Measurements from ENCODE around the gene JDP2.

The JDP2 gene

DNA sequence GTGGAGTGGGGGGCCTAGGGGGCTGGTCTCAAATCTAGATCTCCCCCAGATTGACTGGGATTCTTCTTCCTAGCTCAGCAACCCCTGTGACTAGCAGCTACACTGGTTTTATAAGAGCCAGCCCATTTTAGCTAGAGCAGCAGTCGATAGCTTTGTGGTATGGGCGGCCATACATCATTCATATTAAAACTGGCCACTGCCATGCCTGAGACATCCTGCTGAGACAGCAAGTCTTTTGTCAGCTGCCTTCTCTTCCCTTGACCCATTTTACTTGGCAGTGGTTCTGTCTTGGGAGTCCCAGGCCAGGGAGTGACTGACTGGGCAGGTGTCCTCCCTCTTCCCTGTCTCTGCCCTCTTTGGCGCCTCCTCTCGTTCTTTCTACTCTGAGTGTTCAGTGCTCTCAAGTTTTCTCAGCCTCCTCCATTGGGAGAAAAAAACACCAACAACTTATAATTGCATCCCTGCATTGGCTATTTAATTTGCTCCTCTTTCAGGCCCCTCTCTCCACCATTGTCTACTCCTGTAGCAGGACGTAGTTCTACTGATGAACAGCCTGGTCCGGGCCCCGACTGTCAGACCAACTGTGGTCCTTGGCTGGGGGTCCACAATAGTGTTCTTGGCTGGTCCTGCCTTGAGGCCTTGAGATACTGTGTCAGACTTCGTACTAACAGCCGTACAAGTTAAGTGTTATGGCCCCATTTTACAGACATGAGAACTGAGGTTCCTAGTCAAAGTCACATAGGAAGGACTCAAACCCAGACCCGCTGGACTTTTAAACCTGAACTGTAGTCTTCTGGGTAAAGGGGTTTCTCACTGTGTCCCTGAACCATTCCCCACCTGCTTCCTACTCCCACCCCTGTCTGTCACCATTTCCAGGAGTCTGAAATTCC lies 18.3 kb upstream of the JDP2 start:
- Histone ChIP-seq H3K4me3 (ENCODE audit: low read depth, low read length) (no peak overlapping the region), H3K27ac (ENCODE audit: low read depth, low read length) (no peak overlapping the region), H3K36me3 (ENCODE audit: control insufficient read depth, insufficient read depth, low read length) (no peaks in the 10 kb centered on the region), H3K9ac (ENCODE audit: low read depth, low read length) (no peak overlapping the region), H3K9me3 (ENCODE audit: control insufficient read depth, insufficient read depth, low read length) (no peaks in the 10 kb centered on the region), H3K4me1 (ENCODE audit: control insufficient read depth, insufficient read depth, low read length) (peaks cover 15% of the 10 kb centered on the region), H3K27me3 (ENCODE audit: control insufficient read depth, insufficient read depth, low read length) (no peaks in the 10 kb centered on the region)

DNA sequence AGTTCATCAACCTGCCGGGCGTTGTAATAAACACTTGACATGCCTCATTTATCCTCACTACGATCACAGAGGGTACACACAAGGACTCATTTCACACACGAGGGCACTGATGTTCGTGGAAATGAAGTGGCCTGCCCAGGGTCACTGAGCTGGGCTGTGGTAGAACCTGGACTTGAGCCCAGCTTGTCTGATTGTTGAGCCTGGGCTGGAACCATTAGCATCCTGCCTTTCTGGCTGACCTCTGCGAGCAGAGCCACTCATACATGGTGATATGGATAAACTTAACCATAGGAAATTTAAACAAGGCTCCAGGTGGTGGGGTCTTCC lies 16.6 kb upstream of the JDP2 start:
- H3K27ac ChIP-seq (ENCODE audit: low read depth, low read length): no peak overlapping the region

GRCh38 chr14:75413013-75413412 lies 14.8 kb upstream of the JDP2 start:
- Histone ChIP-seq H3K27me3 (ENCODE audit: control insufficient read depth, insufficient read depth, low read length) (no peaks in the 10 kb centered on the region), H3K36me3 (ENCODE audit: control insufficient read depth, insufficient read depth, low read length) (no peaks in the 10 kb centered on the region), H3K4me3 (ENCODE audit: low read depth, low read length) (no peak overlapping the region), H3K9ac (ENCODE audit: low read depth, low read length) (no peak overlapping the region), H3K4me1 (ENCODE audit: control insufficient read depth, insufficient read depth, low read length) (peaks cover 15% of the 10 kb centered on the region), H3K9me3 (ENCODE audit: control insufficient read depth, insufficient read depth, low read length) (no peaks in the 10 kb centered on the region), H3K27ac (ENCODE audit: low read depth, low read length) (no peak overlapping the region)

More for the DNA sequence above, 16.6 kb upstream of the JDP2 start:
- Histone ChIP-seq H3K4me3 (ENCODE audit: low read depth, low read length) (no peak overlapping the region), H3K27me3 (ENCODE audit: control insufficient read depth, insufficient read depth, low read length) (no peaks in the 10 kb centered on the region), H3K9me3 (ENCODE audit: control insufficient read depth, insufficient read depth, low read length) (no peaks in the 10 kb centered on the region), H3K36me3 (ENCODE audit: control insufficient read depth, insufficient read depth, low read length) (no peaks in the 10 kb centered on the region), H3K9ac (ENCODE audit: low read depth, low read length) (no peak overlapping the region), H3K4me1 (ENCODE audit: control insufficient read depth, insufficient read depth, low read length) (peaks cover 15% of the 10 kb centered on the region)

- H3K27ac ChIP-seq (ENCODE audit: low read depth, low read length): no peak overlapping the region
- peaks cover 14% of the 10 kb centered on the region for H3K4me1 ChIP-seq (ENCODE audit: control insufficient read depth, insufficient read depth, low read length)
- H3K36me3 ChIP-seq (ENCODE audit: control insufficient read depth, insufficient read depth, low read length): no peaks in the 10 kb centered on the region
- H3K27me3 ChIP-seq (ENCODE audit: control insufficient read depth, insufficient read depth, low read length): no peaks in the 10 kb centered on the region
- H3K4me3 ChIP-seq (ENCODE audit: low read depth, low read length): no peak overlapping the region
- no peaks in the 10 kb centered on the region for H3K9me3 ChIP-seq (ENCODE audit: control insufficient read depth, insufficient read depth, low read length)
- no peak overlapping the region for H3K9ac ChIP-seq (ENCODE audit: low read depth, low read length)
Measured at GRCh38 chr14:75417674-75418073, 10.1 kb upstream of the JDP2 start.

GRCh38 chr14:75418850-75419768 lies 8.7 kb upstream of the JDP2 start:
- Histone ChIP-seq H3K36me3 (ENCODE audit: control insufficient read depth, insufficient read depth, low read length) (no peaks in the 10 kb centered on the region), H3K9ac (ENCODE audit: low read depth, low read length) (no peak overlapping the region), H3K9me3 (ENCODE audit: control insufficient read depth, insufficient read depth, low read length) (no peaks in the 10 kb centered on the region), H3K27me3 (ENCODE audit: control insufficient read depth, insufficient read depth, low read length) (no peaks in the 10 kb centered on the region), H3K4me1 (ENCODE audit: control insufficient read depth, insufficient read depth, low read length) (peaks cover 14% of the 10 kb centered on the region), H3K27ac (ENCODE audit: low read depth, low read length) (no peak overlapping the region), H3K4me3 (ENCODE audit: low read depth, low read length) (peak overlapping the region; percentile 52)

GRCh38 chr14:75422169-75422568 lies 5.7 kb upstream of the JDP2 start:
- Histone ChIP-seq H3K27me3 (ENCODE audit: control insufficient read depth, insufficient read depth, low read length) (peaks cover 17% of the 10 kb centered on the region), H3K27ac (ENCODE audit: low read depth, low read length) (no peak overlapping the region), H3K9me3 (ENCODE audit: control insufficient read depth, insufficient read depth, low read length) (0 out of 2 replicates have a peak, but pooled peaks cover 3% of the 10 kb centered on the region), H3K36me3 (ENCODE audit: control insufficient read depth, insufficient read depth, low read length) (no peaks in the 10 kb centered on the region), H3K4me1 (ENCODE audit: control insufficient read depth, insufficient read depth, low read length) (peaks cover 27% of the 10 kb centered on the region), H3K9ac (ENCODE audit: low read depth, low read length) (no peak overlapping the region), H3K4me3 (ENCODE audit: low read depth, low read length) (no peak overlapping the region)

DNA sequence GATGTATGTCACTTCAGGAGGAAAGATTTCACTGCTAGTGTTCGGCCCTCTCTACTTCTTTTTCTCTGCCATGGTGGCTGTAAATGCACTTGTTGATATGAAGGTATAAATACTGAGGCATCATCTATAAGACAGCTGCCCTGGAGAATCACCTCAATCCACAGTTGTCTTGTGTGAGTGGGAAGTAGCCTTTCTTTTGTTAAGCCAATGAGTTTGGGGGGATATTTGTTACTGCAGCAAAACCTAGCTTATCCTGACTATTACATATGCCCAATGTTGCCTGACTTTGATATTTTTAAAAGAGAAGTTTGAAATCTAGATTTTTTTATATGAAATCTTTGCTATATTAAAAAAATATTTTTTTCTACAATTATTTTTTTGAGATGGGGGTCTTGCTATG lies 3.3 kb upstream of the JDP2 start:
- Histone ChIP-seq H3K9me3 (ENCODE audit: control insufficient read depth, insufficient read depth, low read length) (0 out of 2 replicates have a peak, but pooled peaks cover 3% of the 10 kb centered on the region), H3K27ac (ENCODE audit: low read depth, low read length) (no peak overlapping the region), H3K4me1 (ENCODE audit: control insufficient read depth, insufficient read depth, low read length) (peaks cover 24% of the 10 kb centered on the region), H3K27me3 (ENCODE audit: control insufficient read depth, insufficient read depth, low read length) (peaks cover 22% of the 10 kb centered on the region), H3K4me3 (ENCODE audit: low read depth, low read length) (no peak overlapping the region), H3K9ac (ENCODE audit: low read depth, low read length) (no peak overlapping the region), H3K36me3 (ENCODE audit: control insufficient read depth, insufficient read depth, low read length) (no peaks in the 10 kb centered on the region)

GRCh38 chr14:75425446-75425845 lies 2.4 kb upstream of the JDP2 start:
- Histone ChIP-seq H3K9me3 (ENCODE audit: control insufficient read depth, insufficient read depth, low read length) (0 out of 2 replicates have a peak, but pooled peaks cover 3% of the 10 kb centered on the region), H3K4me1 (ENCODE audit: control insufficient read depth, insufficient read depth, low read length) (peaks cover 27% of the 10 kb centered on the region), H3K9ac (ENCODE audit: low read depth, low read length) (no peak overlapping the region), H3K36me3 (ENCODE audit: control insufficient read depth, insufficient read depth, low read length) (no peaks in the 10 kb centered on the region), H3K4me3 (ENCODE audit: low read depth, low read length) (no peak overlapping the region), H3K27me3 (ENCODE audit: control insufficient read depth, insufficient read depth, low read length) (peaks cover 22% of the 10 kb centered on the region), H3K27ac (ENCODE audit: low read depth, low read length) (no peak overlapping the region)

DNA sequence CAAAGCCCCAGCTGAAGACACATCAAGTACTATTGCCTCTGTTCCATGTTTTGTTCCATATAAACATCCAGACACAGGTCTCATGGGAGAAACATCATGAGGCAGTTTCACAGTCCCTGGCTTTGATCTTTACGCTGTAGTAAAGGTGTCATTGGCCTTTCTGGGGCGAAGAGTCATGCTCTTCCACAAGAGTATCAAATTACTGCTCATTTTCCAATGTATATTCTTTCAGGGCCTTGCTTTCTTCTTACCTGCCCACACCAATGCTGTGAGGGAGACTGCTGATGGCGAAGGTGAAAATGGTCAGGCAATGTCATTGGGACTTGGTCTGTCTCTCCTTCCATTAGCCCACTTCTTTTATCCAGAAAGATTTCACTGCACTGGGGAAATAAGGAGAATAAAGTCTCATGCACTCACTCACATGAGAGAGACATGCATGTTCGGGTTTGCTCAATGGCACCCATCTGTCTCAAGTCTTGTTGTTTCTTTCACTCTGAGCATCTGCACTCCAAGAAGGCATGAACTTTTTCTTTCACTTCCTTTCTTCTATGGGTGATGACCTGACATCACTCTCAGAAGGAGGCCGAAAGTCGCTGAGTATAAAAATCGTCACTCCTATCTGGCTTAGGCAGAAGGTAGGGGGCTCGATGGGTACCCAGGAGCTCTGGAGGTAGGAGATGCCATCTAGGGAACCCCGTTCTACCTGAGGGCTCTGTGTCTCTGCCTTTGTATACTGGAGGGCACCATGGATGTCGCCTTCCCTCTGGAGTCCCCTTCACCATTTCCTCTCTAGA lies 1.3 kb upstream of the JDP2 start:
- Histone ChIP-seq H3K36me3 (ENCODE audit: control insufficient read depth, insufficient read depth, low read length) (no peaks in the 10 kb centered on the region), H3K9ac (ENCODE audit: low read depth, low read length) (no peak overlapping the region), H3K27me3 (ENCODE audit: control insufficient read depth, insufficient read depth, low read length) (peaks cover 22% of the 10 kb centered on the region), H3K4me1 (ENCODE audit: control insufficient read depth, insufficient read depth, low read length) (peaks cover 27% of the 10 kb centered on the region), H3K27ac (ENCODE audit: low read depth, low read length) (no peak overlapping the region), H3K9me3 (ENCODE audit: control insufficient read depth, insufficient read depth, low read length) (0 out of 2 replicates have a peak, but pooled peaks cover 3% of the 10 kb centered on the region), H3K4me3 (ENCODE audit: low read depth, low read length) (peak overlapping the region; percentile 74)

DNA sequence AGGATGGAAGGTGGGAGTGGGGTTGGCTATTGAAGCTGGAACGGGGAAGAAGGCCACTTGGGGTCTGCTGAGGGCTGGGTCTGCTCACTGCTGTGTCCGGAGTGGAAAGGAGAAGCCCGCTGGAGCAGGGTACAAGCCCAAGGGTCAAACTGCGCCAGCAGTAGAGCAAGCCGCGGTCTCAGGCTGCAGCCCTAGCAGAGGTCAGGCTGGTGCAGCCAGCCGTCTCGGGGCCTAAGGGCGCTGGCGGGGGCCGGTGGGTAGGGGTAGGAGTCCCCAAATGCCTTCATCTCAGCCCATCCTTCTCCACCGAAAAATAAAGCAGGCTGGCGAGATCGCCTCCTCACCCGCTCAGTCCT lies 718 bp upstream of the JDP2 start:
- Histone ChIP-seq H3K36me3 (ENCODE audit: control insufficient read depth, insufficient read depth, low read length) (peaks cover 5% of the 10 kb centered on the region; the same call in 1 of the 2 replicates), H3K9ac (ENCODE audit: low read depth, low read length) (peak overlapping the region; percentile 63; the same call in 1 of the 2 replicates), H3K27me3 (ENCODE audit: control insufficient read depth, insufficient read depth, low read length) (peaks cover 22% of the 10 kb centered on the region), H3K27ac (ENCODE audit: low read depth, low read length) (no peak overlapping the region), H3K9me3 (ENCODE audit: control insufficient read depth, insufficient read depth, low read length) (0 out of 2 replicates have a peak, but pooled peaks cover 3% of the 10 kb centered on the region), H3K4me1 (ENCODE audit: control insufficient read depth, insufficient read depth, low read length) (peaks cover 27% of the 10 kb centered on the region), H3K4me3 (ENCODE audit: low read depth, low read length) (peak overlapping the region; percentile 74)
